Adrenal gland (tissue), 12 donors: ENCODE measurements around the gene PCDHGA2. TPM values are rescaled to one million over a fixed set of nuclear protein-coding genes. Genes with fewer than 3 reads are reported as not detected.
A peak's percentile ranks its signal among the peaks of the same experiment; 100 is the strongest.

Experiments used
- DNase-seq, 7 donors: peaks; one replicate each; pipeline ENCODE4 v3.0.0-alpha.2; 2019 to 2020
- H3K27ac ChIP-seq, 5 donors: fragments of 200-600 bp; sonication (generic) in 4 of 5; 1 replicate in 3 of 5; 2 replicates in 2 of 5; pipeline versions ENCODE4 v1.5.1 to v1.8.0; 2016 to 2020; ENCODE audit warnings: mild to moderate bottlenecking in 1 of 5
- H3K27me3 ChIP-seq: fragments of 200-600 bp; 2 replicates; pipeline ENCODE4 v1.8.0; 2021
- H3K36me3 ChIP-seq, 2 donors: fragments of 200-600 bp; replicated peaks in 1 of 2; 1 replicate in 1 of 2; 2 replicates in 1 of 2; pipeline versions ENCODE4 v1.5.1 to v1.8.0; 2018 to 2022
- H3K4me1 ChIP-seq, 2 donors: fragments of 200-600 bp; replicated peaks in 1 of 2; 1 replicate in 1 of 2; 2 replicates in 1 of 2; pipeline versions ENCODE4 v1.5.1 to v1.8.0; 2018 to 2021
- H3K4me3 ChIP-seq, 4 donors: fragments of 200-600 bp; sonication (generic) in 3 of 4; one replicate each; pipeline ENCODE4 v1.5.1; 2016 to 2018
- H3K9me3 ChIP-seq, 3 donors: fragments of 200-600 bp; sonication (generic) in 1 of 3; replicated peaks in 1 of 3; 1 replicate in 2 of 3; 2 replicates in 1 of 3; pipeline versions ENCODE4 v1.5.1 to v1.8.0; 2016 to 2021
- CTCF ChIP-seq, 6 experiments: fragments of 450-650 bp in 4 of 6; fragments of 200-600 bp in 2 of 6; sonication (generic) in 1 of 6; IDR thresholded peaks; 1 replicate in 5 of 6; 2 replicates in 1 of 6; pipeline versions ENCODE4 v1.5.1 to v1.8.0; 2016 to 2021; ENCODE audit warnings: antibody characterized with exemption in 6 of 6, mild to moderate bottlenecking in 2 of 6, moderate library complexity in 1 of 6
- POLR2A ChIP-seq, 2 donors: fragments of 450-650 bp; IDR thresholded peaks; one replicate each; pipeline ENCODE4 v1.6.1; 2017; ENCODE audit warnings: antibody characterized with exemption in 2 of 2, mild to moderate bottlenecking in 2 of 2, moderate library complexity in 1 of 2
- WGBS, 4 donors: extraction: QIAGEN DNeasy Blood & Tissue Kit in 2 of 4; methylation state at CpG; one replicate each; pipeline versions ENCODE4 v1.1.5 to v1.1.7; 2013 to 2017; 5-methylcytosine and 5-hydroxymethylcytosine counted together
- intact Hi-C, 2 donors: fragments of 100-400 bp; cut with DNase I; formaldehyde crosslinking; loops; one replicate each; pipeline versions ENCODE4 v1.14.1 to v1.15.0; 2022 to 2023
- polyA plus RNA-seq, 3 donors: library from polyadenylated mRNA; stranded (reverse); fragments of 200-250 nt in 2 of 3; fragments of 350-450 nt in 1 of 3; fragmentation: Illumina TruSeq in 1 of 3; extraction: RNeasy Lipid Tissue Mini Kit (QIAGEN cat#74804) in 1 of 3; gene quantifications; one replicate each; pipeline ENCODE4 v1.2.3, GENCODE V29; 2013 to 2014
- total RNA-seq, 9 donors: library from RNA; depleted of rRNA in 4 of 9; stranded (reverse); fragments of >200 nt in 4 of 9; fragments of 120-200 nt in 1 of 9; fragmentation: NEBNext Ultra II Directional in 1 of 9; extraction: Animal tissue kit (Norgen Biotek cat#: 25700) in 1 of 9; gene quantifications; one replicate each; pipeline versions ENCODE4 v1.1.0 to v1.2.4, GENCODE V29; 2013 to 2023
- donor health status: healthy with polysubstance abuse.
- donor health status: Bipolar disorder and iron deficiency.
- donor health status: DM: yes; HTN: yes; CAD: no.
- donor health status: DM: no; HTN: no; CAD: no.
- donor health status: DM: no; HTN: no; CAD: no.
- donor health status: DM: yes; HTN: yes; CAD: no.

PCDHGA2 gene
- total and polyA plus RNA-seq, 12 donors = 0.27 to 6.1 (median 2.0) TPM

GRCh38 chr5:141382469-141383294 is 44.1 kb downstream of the PCDHGA2 start, which contains the start of gene PCDHGA7:
Gene PCDHGA7, plus strand, starts transcription at chr5:141382742. Its CDS starts 158 bp downstream, at chr5:141382900.
- no peak for DNase-seq
- no peaks in the 10 kb centered on the region for H3K36me3 ChIP-seq
- H3K4me3 ChIP-seq = peak within 1 kb of the TSS in 1 of 4 donors; percentile 27
- no peaks in the 10 kb centered on the region for H3K27me3 ChIP-seq
- no peak within 1 kb of the TSS for H3K27ac ChIP-seq
- H3K4me1 ChIP-seq = no peaks in the 10 kb centered on the region
- peaks cover 4 to 19% (median 10%) of the 10 kb centered on the region in 3 donors for H3K9me3 ChIP-seq
- TF ChIP-seq CTCF (IDR thresholded peaks at IDR 0.05) (no peak), POLR2A (IDR thresholded peaks at IDR 0.05) (no peak)
- WGBS, 4 donors = 10 to 21% (median 12%) methylated on average over 25 to 37 of the region's 37 CpGs
- intact Hi-C loops = no loop called here

GRCh38 chr5:141383345-141383744 is 44.8 kb downstream of the PCDHGA2 start:
- Histone ChIP-seq H3K4me1 (no peaks in the 10 kb centered on the region), H3K9me3 (peaks cover 4 to 19% (median 12%) of the 10 kb centered on the region in 3 donors), H3K27ac (no peak overlapping the region), H3K4me3 (no peak overlapping the region), H3K27me3 (no peaks in the 10 kb centered on the region), H3K36me3 (no peaks in the 10 kb centered on the region)
- 28 to 46% (median 35%) methylated on average over 17 to 21 of the region's 21 CpGs for WGBS, 4 donors
- intact Hi-C loops = no loop called here
- DNase-seq = no peak
- TF ChIP-seq POLR2A (IDR thresholded peaks at IDR 0.05) (no peak), CTCF (IDR thresholded peaks at IDR 0.05) (no peak)

GRCh38 chr5:141384471-141385267 is 46.1 kb downstream of the PCDHGA2 start:
- TF ChIP-seq POLR2A (IDR thresholded peaks at IDR 0.05) = no peak
- TF ChIP-seq CTCF (IDR thresholded peaks at IDR 0.05) = no peak
- Histone ChIP-seq H3K4me1 (no peaks in the 10 kb centered on the region), H3K9me3 (peaks cover 0 to 24% (median 11%) of the 10 kb centered on the region in 3 donors), H3K27me3 (no peaks in the 10 kb centered on the region), H3K36me3 (no peaks in the 10 kb centered on the region), H3K27ac (no peak overlapping the region), H3K4me3 (no peak overlapping the region)
- peak in 1 of 7 donors; percentile 31 for DNase-seq
- 38 to 66% (median 42%) methylated on average over 9 to 43 of the region's 43 CpGs for WGBS, 4 donors
- intact Hi-C loops = no loop called here
